HEK293 (cell line): ENCODE results near the gene C4orf36.

Experiments
- FEZF1 ChIP-seq: fragments of 450-650 bp; formaldehyde crosslinking; IDR thresholded peaks from 2 replicates; pipeline ENCODE4 v1.5.1; 2016; ENCODE audit warnings: missing biosample characterization, missing genetic modification characterization
- IKZF3 ChIP-seq: fragments of 450-650 bp; IDR thresholded peaks from 2 replicates; pipeline ENCODE4 v1.5.0; 2018; ENCODE audit warnings: missing biosample characterization, mild to moderate bottlenecking, missing genetic modification characterization, moderate library complexity
- KLF9 ChIP-seq: fragments of 450-650 bp; formaldehyde crosslinking; IDR thresholded peaks from 2 replicates; pipeline ENCODE4 v1.5.1; 2016; ENCODE audit warnings: missing biosample characterization, missing genetic modification characterization, low read depth
- OSR2 ChIP-seq: fragments of 450-650 bp; formaldehyde crosslinking; IDR thresholded peaks from 2 replicates; pipeline ENCODE4 v1.5.1; 2016; ENCODE audit warnings: missing biosample characterization, missing genetic modification characterization
- PRDM1 ChIP-seq: fragments of 450-650 bp; formaldehyde crosslinking; IDR thresholded peaks from 2 replicates; pipeline ENCODE4; 2016; ENCODE audit warnings: missing biosample characterization, missing genetic modification characterization
- YY1 ChIP-seq: fragments of 450-650 bp; formaldehyde crosslinking; IDR thresholded peaks from 2 replicates; pipeline ENCODE4 v1.5.1; 2018; ENCODE audit warnings: missing biosample characterization, missing genetic modification characterization
- ZBTB1 ChIP-seq: fragments of 450-650 bp; formaldehyde crosslinking; IDR thresholded peaks from 2 replicates; pipeline ENCODE4 v1.5.1; 2016; ENCODE audit warnings: missing biosample characterization, missing genetic modification characterization
- ZBTB20 ChIP-seq: fragments of 450-650 bp; formaldehyde crosslinking; IDR thresholded peaks from 2 replicates; pipeline ENCODE4 v1.5.1; 2016; ENCODE audit warnings: missing biosample characterization, missing genetic modification characterization
- ZBTB21 ChIP-seq: fragments of 450-650 bp; formaldehyde crosslinking; IDR thresholded peaks from 2 replicates; pipeline ENCODE4 v1.5.1; 2017; ENCODE audit warnings: missing biosample characterization, missing genetic modification characterization
- ZNF121 ChIP-seq: fragments of 450-650 bp; formaldehyde crosslinking; IDR thresholded peaks from 2 replicates; pipeline ENCODE4 v1.5.1; 2016; ENCODE audit warnings: missing biosample characterization, missing genetic modification characterization
- ZNF132 ChIP-seq: fragments of 450-650 bp; formaldehyde crosslinking; IDR thresholded peaks from 2 replicates; pipeline ENCODE4 v1.5.1; 2017; ENCODE audit warnings: missing biosample characterization, missing genetic modification characterization, borderline replicate concordance
- ZNF16 ChIP-seq: fragments of 450-650 bp; formaldehyde crosslinking; IDR thresholded peaks from 2 replicates; pipeline ENCODE4 v1.5.1; 2016; ENCODE audit warnings: low read depth, missing biosample characterization, missing genetic modification characterization
- ZNF174 ChIP-seq: fragments of 450-650 bp; formaldehyde crosslinking; IDR thresholded peaks from 2 replicates; pipeline ENCODE4 v1.5.0; 2017; ENCODE audit warnings: missing biosample characterization, mild to moderate bottlenecking, missing genetic modification characterization
- ZNF184 ChIP-seq: fragments of 450-650 bp; IDR thresholded peaks from 2 replicates; pipeline ENCODE4 v1.5.1; 2018; ENCODE audit warnings: missing biosample characterization, mild to moderate bottlenecking, missing genetic modification characterization
- ZNF24 ChIP-seq: fragments of 450-650 bp; formaldehyde crosslinking; IDR thresholded peaks from 2 replicates; pipeline ENCODE4 v1.5.1; 2016; ENCODE audit warnings: missing biosample characterization, missing genetic modification characterization
- ZNF292 ChIP-seq: fragments of 450-650 bp; formaldehyde crosslinking; IDR thresholded peaks from 2 replicates; pipeline ENCODE4 v1.5.1; 2016; ENCODE audit warnings: low read depth, missing biosample characterization, missing genetic modification characterization, borderline replicate concordance
- ZNF302 ChIP-seq: fragments of 450-650 bp; formaldehyde crosslinking; IDR thresholded peaks from 2 replicates; pipeline ENCODE4 v1.5.1; 2016; ENCODE audit warnings: missing biosample characterization, missing genetic modification characterization, low read depth
- ZNF37A ChIP-seq: fragments of 450-650 bp; IDR thresholded peaks from 2 replicates; pipeline ENCODE4 v1.5.1; 2018; ENCODE audit warnings: missing biosample characterization, missing genetic modification characterization
- ZNF394 ChIP-seq: fragments of 450-650 bp; formaldehyde crosslinking; IDR thresholded peaks from 2 replicates; pipeline ENCODE4 v1.5.1; 2016; ENCODE audit warnings: missing biosample characterization, missing genetic modification characterization, mild to moderate bottlenecking, moderate library complexity, borderline replicate concordance
- ZNF423 ChIP-seq: fragments of 450-650 bp; formaldehyde crosslinking; IDR thresholded peaks from 2 replicates; pipeline ENCODE4 v1.5.1; 2016; ENCODE audit warnings: missing biosample characterization, missing genetic modification characterization
- ZNF501 ChIP-seq: fragments of 450-650 bp; formaldehyde crosslinking; IDR thresholded peaks from 2 replicates; pipeline ENCODE4 v1.5.1; 2016; ENCODE audit warnings: missing biosample characterization, missing genetic modification characterization
- ZNF555 ChIP-seq: fragments of 450-650 bp; formaldehyde crosslinking; conservative IDR thresholded peaks from 2 replicates; pipeline ENCODE4 v1.5.1; 2017; ENCODE audit warnings: missing biosample characterization, mild to moderate bottlenecking, missing genetic modification characterization, inconsistent platforms
- ZNF654 ChIP-seq: fragments of 450-650 bp; formaldehyde crosslinking; IDR thresholded peaks from 2 replicates; pipeline ENCODE4 v1.5.1; 2016; ENCODE audit warnings: low read depth, missing biosample characterization, missing genetic modification characterization
- ZNF707 ChIP-seq: fragments of 450-650 bp; formaldehyde crosslinking; IDR thresholded peaks from 2 replicates; pipeline ENCODE4 v1.5.1; 2016; ENCODE audit warnings: missing biosample characterization, missing genetic modification characterization
- ZNF747 ChIP-seq: fragments of 450-650 bp; formaldehyde crosslinking; IDR thresholded peaks from 2 replicates; pipeline ENCODE4 v1.5.1; 2016; ENCODE audit warnings: missing biosample characterization, missing genetic modification characterization
- ZNF791 ChIP-seq: fragments of 450-650 bp; formaldehyde crosslinking; IDR thresholded peaks from 2 replicates; pipeline ENCODE4 v1.5.1; 2016; ENCODE audit warnings: missing biosample characterization, missing genetic modification characterization
- TF ChIP-seq, protein P1 (sequence below): fragments of 450-650 bp; formaldehyde crosslinking; IDR thresholded peaks from 2 replicates; pipeline ENCODE4 v1.5.1; 2016; ENCODE audit warnings: missing biosample characterization, missing genetic modification characterization
- TF ChIP-seq, protein P2 (sequence below): fragments of 450-650 bp; formaldehyde crosslinking; IDR thresholded peaks from 2 replicates; pipeline ENCODE4 v1.5.1; 2016; ENCODE audit warnings: missing biosample characterization, missing genetic modification characterization
- TF ChIP-seq, protein P3 (sequence below): fragments of 450-650 bp; formaldehyde crosslinking; IDR thresholded peaks from 2 replicates; pipeline ENCODE4 v1.5.1; 2016; ENCODE audit warnings: missing biosample characterization, missing genetic modification characterization, borderline replicate concordance
- TF ChIP-seq, protein P4 (sequence below): fragments of 450-650 bp; formaldehyde crosslinking; IDR thresholded peaks from 2 replicates; pipeline ENCODE4 v1.5.1; 2016; ENCODE audit warnings: missing biosample characterization, missing genetic modification characterization
- TF ChIP-seq, protein P5 (sequence below): fragments of 450-650 bp; formaldehyde crosslinking; IDR thresholded peaks from 2 replicates; pipeline ENCODE4 v1.5.1; 2016; ENCODE audit warnings: missing biosample characterization, missing genetic modification characterization

Gene C4orf36

DNA sequence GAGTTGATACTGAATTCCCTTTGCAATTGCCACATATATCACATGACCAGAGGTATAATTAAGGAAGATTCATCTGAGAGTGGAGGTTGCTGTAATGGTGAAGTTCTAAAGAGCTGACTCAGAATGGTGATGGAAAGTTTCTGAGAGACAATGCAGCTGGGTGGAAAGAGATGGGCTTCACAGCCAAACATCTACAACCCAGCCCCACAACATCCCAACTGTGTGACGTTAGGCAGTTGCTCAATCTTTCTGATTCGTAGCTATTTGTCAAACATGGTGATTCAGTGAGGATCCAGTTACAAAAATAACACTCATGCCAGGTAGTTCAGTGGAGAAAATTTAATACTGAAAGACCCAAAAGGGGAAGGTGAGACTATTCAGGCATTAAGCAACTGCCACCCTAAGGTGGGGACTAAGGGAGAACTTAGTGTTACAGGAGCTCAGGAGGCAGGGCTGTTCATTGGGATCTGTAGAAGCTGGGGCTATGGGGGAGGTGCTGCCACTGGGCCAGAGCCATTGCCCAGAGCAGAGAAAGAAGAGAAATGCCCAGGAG lies 35.7 kb upstream of the C4orf36 start (continued):
- TF ChIP-seq ZNF16 (tag by site-specific recombination) (no peak), ZNF707 (no peak), KLF9 (tag by site-specific recombination) (no peak), ZNF423 (no peak), PRDM1 (0 out of 2 replicates have a peak, but pooled peaks have one; percentile 20), ZNF174 (tag by site-specific recombination) (no peak), ZNF121 (no peak), ZNF302 (tag by site-specific recombination) (no peak), ZNF501 (no peak), ZBTB20 (tag by site-specific recombination) (no peak), ZNF37A (no peak), ZNF747 (tag by site-specific recombination) (no peak), FEZF1 (tag by site-specific recombination) (no peak), ZBTB21 (peak; percentile 76), ZNF24 (tag by site-specific recombination) (peak; percentile 50; the same call in 1 of the 2 replicates), ZNF791 (tag by site-specific recombination) (no peak), ZBTB1 (no peak), ZNF654 (no peak), ZNF132 (tag by site-specific recombination) (no peak), YY1 (no peak), IKZF3 (tag by site-specific recombination) (no peak), ZNF184 (tag by site-specific recombination) (peak; percentile 65; the same call in 1 of the 2 replicates), ZNF394 (tag by site-specific recombination) (peak; percentile 26; the same call in 1 of the 2 replicates), ZNF292 (tag by site-specific recombination) (no peak), ZNF555 (tag by site-specific recombination) (no peak), OSR2 (peak; percentile 78)
- TF ChIP-seq, protein P1, sequence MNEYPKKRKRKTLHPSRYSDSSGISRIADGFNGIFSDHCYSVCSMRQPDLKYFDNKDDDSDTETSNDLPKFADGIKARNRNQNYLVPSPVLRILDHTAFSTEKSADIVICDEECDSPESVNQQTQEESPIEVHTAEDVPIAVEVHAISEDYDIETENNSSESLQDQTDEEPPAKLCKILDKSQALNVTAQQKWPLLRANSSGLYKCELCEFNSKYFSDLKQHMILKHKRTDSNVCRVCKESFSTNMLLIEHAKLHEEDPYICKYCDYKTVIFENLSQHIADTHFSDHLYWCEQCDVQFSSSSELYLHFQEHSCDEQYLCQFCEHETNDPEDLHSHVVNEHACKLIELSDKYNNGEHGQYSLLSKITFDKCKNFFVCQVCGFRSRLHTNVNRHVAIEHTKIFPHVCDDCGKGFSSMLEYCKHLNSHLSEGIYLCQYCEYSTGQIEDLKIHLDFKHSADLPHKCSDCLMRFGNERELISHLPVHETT (tag by site-specific recombination) = peak; percentile 74; the same call in 1 of the 2 replicates
- TF ChIP-seq, protein P2, sequence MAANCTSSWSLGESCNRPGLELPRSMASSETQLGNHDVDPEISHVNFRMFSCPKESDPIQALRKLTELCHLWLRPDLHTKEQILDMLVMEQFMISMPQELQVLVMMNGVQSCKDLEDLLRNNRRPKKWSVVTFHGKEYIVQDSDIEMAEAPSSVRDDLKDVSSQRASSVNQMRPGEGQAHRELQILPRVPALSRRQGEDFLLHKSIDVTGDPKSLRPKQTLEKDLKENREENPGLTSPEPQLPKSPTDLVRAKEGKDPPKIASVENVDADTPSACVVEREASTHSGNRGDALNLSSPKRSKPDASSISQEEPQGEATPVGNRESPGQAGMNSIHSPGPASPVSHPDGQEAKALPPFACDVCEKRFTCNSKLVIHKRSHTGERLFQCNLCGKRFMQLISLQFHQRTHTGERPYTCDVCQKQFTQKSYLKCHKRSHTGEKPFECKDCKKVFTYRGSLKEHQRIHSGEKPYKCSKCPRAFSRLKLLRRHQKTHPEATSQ (tag by site-specific recombination) = no peak
- TF ChIP-seq, protein P3, sequence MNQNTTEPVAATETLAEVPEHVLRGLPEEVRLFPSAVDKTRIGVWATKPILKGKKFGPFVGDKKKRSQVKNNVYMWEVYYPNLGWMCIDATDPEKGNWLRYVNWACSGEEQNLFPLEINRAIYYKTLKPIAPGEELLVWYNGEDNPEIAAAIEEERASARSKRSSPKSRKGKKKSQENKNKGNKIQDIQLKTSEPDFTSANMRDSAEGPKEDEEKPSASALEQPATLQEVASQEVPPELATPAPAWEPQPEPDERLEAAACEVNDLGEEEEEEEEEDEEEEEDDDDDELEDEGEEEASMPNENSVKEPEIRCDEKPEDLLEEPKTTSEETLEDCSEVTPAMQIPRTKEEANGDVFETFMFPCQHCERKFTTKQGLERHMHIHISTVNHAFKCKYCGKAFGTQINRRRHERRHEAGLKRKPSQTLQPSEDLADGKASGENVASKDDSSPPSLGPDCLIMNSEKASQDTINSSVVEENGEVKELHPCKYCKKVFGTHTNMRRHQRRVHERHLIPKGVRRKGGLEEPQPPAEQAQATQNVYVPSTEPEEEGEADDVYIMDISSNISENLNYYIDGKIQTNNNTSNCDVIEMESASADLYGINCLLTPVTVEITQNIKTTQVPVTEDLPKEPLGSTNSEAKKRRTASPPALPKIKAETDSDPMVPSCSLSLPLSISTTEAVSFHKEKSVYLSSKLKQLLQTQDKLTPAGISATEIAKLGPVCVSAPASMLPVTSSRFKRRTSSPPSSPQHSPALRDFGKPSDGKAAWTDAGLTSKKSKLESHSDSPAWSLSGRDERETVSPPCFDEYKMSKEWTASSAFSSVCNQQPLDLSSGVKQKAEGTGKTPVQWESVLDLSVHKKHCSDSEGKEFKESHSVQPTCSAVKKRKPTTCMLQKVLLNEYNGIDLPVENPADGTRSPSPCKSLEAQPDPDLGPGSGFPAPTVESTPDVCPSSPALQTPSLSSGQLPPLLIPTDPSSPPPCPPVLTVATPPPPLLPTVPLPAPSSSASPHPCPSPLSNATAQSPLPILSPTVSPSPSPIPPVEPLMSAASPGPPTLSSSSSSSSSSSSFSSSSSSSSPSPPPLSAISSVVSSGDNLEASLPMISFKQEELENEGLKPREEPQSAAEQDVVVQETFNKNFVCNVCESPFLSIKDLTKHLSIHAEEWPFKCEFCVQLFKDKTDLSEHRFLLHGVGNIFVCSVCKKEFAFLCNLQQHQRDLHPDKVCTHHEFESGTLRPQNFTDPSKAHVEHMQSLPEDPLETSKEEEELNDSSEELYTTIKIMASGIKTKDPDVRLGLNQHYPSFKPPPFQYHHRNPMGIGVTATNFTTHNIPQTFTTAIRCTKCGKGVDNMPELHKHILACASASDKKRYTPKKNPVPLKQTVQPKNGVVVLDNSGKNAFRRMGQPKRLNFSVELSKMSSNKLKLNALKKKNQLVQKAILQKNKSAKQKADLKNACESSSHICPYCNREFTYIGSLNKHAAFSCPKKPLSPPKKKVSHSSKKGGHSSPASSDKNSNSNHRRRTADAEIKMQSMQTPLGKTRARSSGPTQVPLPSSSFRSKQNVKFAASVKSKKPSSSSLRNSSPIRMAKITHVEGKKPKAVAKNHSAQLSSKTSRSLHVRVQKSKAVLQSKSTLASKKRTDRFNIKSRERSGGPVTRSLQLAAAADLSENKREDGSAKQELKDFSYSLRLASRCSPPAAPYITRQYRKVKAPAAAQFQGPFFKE (tag by site-specific recombination) = no peak
- TF ChIP-seq, protein P4, sequence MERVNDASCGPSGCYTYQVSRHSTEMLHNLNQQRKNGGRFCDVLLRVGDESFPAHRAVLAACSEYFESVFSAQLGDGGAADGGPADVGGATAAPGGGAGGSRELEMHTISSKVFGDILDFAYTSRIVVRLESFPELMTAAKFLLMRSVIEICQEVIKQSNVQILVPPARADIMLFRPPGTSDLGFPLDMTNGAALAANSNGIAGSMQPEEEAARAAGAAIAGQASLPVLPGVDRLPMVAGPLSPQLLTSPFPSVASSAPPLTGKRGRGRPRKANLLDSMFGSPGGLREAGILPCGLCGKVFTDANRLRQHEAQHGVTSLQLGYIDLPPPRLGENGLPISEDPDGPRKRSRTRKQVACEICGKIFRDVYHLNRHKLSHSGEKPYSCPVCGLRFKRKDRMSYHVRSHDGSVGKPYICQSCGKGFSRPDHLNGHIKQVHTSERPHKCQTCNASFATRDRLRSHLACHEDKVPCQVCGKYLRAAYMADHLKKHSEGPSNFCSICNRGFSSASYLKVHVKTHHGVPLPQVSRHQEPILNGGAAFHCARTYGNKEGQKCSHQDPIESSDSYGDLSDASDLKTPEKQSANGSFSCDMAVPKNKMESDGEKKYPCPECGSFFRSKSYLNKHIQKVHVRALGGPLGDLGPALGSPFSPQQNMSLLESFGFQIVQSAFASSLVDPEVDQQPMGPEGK (tag by site-specific recombination) = peak; percentile 44; the same call in 1 of the 2 replicates
- TF ChIP-seq, protein P5, sequence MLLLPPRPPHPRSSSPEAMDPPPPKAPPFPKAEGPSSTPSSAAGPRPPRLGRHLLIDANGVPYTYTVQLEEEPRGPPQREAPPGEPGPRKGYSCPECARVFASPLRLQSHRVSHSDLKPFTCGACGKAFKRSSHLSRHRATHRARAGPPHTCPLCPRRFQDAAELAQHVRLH (tag by site-specific recombination) = no peak
